K562 (cell line): ENCODE measurements around the gene GARIN1A. TPM values are rescaled to one million over a fixed set of nuclear protein-coding genes. Genes with fewer than 3 reads are reported as not detected.

Source experiments
- BRD9 ChIP-seq: fragments of 450-650 bp; IDR thresholded peaks from 2 replicates; pipeline ENCODE4 v1.6.1; 2018; ENCODE audit warnings: low read depth; ENCODE audit not compliant: partially characterized antibody
- CC2D1A ChIP-seq: fragments of 450-650 bp; IDR thresholded peaks from 2 replicates; pipeline ENCODE4 v1.6.1; 2017; ENCODE audit warnings: mild to moderate bottlenecking
- CHD4 ChIP-seq: fragments of 200-600 bp; sonication (generic); IDR thresholded peaks from 3 replicates; pipeline ENCODE4 v1.6.1; 2012; ENCODE audit warnings: low read depth, mild to moderate bottlenecking, mixed read lengths, low read length, inconsistent platforms; ENCODE audit not compliant: insufficient read depth, insufficient replicate concordance, poor library complexity, severe bottlenecking
- DNMT1 ChIP-seq: fragments of 450-650 bp; IDR thresholded peaks from 2 replicates; pipeline ENCODE4 v1.6.1; 2016; ENCODE audit warnings: antibody characterized with exemption, mild to moderate bottlenecking
- DPF2 ChIP-seq: fragments of 450-650 bp; IDR thresholded peaks from 2 replicates; pipeline ENCODE4 v1.6.1; 2016
- ELF1 ChIP-seq: fragments of 200-800 bp; sonication (Bioruptor generic); IDR thresholded peaks from 2 replicates; pipeline ENCODE4 v1.6.1; 2016; ENCODE audit warnings: missing genetic modification characterization, missing compliant biosample characterization
- HMGN3 ChIP-seq: IDR thresholded peaks from 2 replicates; pipeline ENCODE4 v1.6.1; 2011; ENCODE audit warnings: borderline replicate concordance, low read depth, mild to moderate bottlenecking, mixed read lengths, low read length; ENCODE audit not compliant: insufficient read length; ENCODE audit errors: extremely low read depth
- LCOR ChIP-seq: sonication (generic); formaldehyde crosslinking; IDR thresholded peaks from 2 replicates; pipeline ENCODE4 v1.8.0; 2022; ENCODE audit warnings: mild to moderate bottlenecking, missing genetic modification reagents
- MYC ChIP-seq, 2 experiments: fragments of 250-450 bp in 1 of 2; sonication (Bioruptor Pico) in 1 of 2; IDR thresholded peaks; 2 replicates each; pipeline versions ENCODE4 v1.5.1 to v1.6.1; 2012 to 2021; ENCODE audit warnings: low read depth in 2 of 2, borderline replicate concordance in 1 of 2, improper control_type of control experiment in 1 of 2, low read length in 1 of 2, mild to moderate bottlenecking in 1 of 2, moderate library complexity in 1 of 2
- MYNN ChIP-seq, 2 experiments: sonication (generic); formaldehyde crosslinking in 1 of 2; IDR thresholded peaks; 2 replicates each; pipeline versions ENCODE4 v1.5.0 to v1.6.1; 2016 to 2020; ENCODE audit warnings: antibody characterized with exemption in 1 of 2, missing genetic modification reagents in 1 of 2
- NFATC3 ChIP-seq: fragments of 450-650 bp; IDR thresholded peaks from 2 replicates; pipeline ENCODE4 v1.6.1; 2017; ENCODE audit warnings: mild to moderate bottlenecking
- NR4A1 ChIP-seq, 2 experiments: fragments of 250-450 bp in 1 of 2; fragments of 450-650 bp in 1 of 2; sonication (Bioruptor Pico) in 1 of 2; IDR thresholded peaks; 2 replicates each; pipeline versions ENCODE4 v1.4.0 to v1.6.1; 2016 to 2020; ENCODE audit warnings: mild to moderate bottlenecking in 2 of 2, missing compliant biosample characterization in 1 of 2, missing genetic modification characterization in 1 of 2, moderate library complexity in 1 of 2
- OTX1 ChIP-seq: fragments of 450-650 bp; formaldehyde crosslinking; IDR thresholded peaks from 2 replicates; pipeline ENCODE4 v1.4.0; 2022; ENCODE audit warnings: mild to moderate bottlenecking
- polyA plus RNA-seq, 8 experiments: library from polyadenylated mRNA; depleted of rRNA in 4 of 8; stranded (reverse) in 5 of 8; unstranded in 3 of 8; fragments of >200 nt; fragmentation: Nextera tagmentation in 2 of 8; fragmentation: Illumina TruSeq in 1 of 8; extraction: Ambion mirVana in 2 of 8; extraction: Trizol in 1 of 8; gene quantifications; 2 replicates each; pipeline versions ENCODE4 v1.2.1 to v1.2.3, GENCODE V29; 2011 to 2014; ENCODE audit warnings: inconsistent platforms in 1 of 8, missing spikeins in 1 of 8
- total RNA-seq, 7 experiments: library from RNA; depleted of rRNA in 6 of 7; stranded (reverse); fragments of >200 nt in 6 of 7; fragmentation: Illumina TruSeq in 2 of 7; extraction: Trizol in 2 of 7; gene quantifications; 2 replicates each; pipeline versions ENCODE4 v1.2.1 to v1.2.3, GENCODE V29; 2011 to 2021; ENCODE audit warnings: low replicate concordance in 1 of 7
- TF ChIP-seq, protein P1 (sequence below), 2 experiments: fragments of 450-650 bp; IDR thresholded peaks; 2 replicates each; pipeline ENCODE4 v1.6.1; 2018; ENCODE audit warnings: mild to moderate bottlenecking in 2 of 2, low read depth in 1 of 2; ENCODE audit not compliant: partially characterized antibody in 2 of 2
- TF ChIP-seq, protein P2 (sequence below): fragments of 450-650 bp; formaldehyde crosslinking; conservative IDR thresholded peaks from 2 replicates; pipeline ENCODE4 v1.4.0; 2022; ENCODE audit warnings: mild to moderate bottlenecking, missing genetic modification characterization
- TF ChIP-seq, protein P3 (sequence below): fragments of 250-450 bp; sonication (Bioruptor Pico); IDR thresholded peaks from 2 replicates; pipeline ENCODE4 v1.8.0; 2021; ENCODE audit warnings: moderate library complexity, mild to moderate bottlenecking, inconsistent platforms
- TF ChIP-seq, protein P4 (sequence below): fragments of 450-650 bp; IDR thresholded peaks from 2 replicates; pipeline ENCODE4 v1.7.1; 2018; ENCODE audit warnings: mild to moderate bottlenecking, low read depth; ENCODE audit not compliant: partially characterized antibody

Gene GARIN1A
- total and polyA plus RNA-seq, 9 of the 15 experiments (the other 6 are each of a cell fraction or from before 2014, with no cell fraction given), result 0.01 to 0.41 (median 0.04) TPM; not detected in 3

DNA sequence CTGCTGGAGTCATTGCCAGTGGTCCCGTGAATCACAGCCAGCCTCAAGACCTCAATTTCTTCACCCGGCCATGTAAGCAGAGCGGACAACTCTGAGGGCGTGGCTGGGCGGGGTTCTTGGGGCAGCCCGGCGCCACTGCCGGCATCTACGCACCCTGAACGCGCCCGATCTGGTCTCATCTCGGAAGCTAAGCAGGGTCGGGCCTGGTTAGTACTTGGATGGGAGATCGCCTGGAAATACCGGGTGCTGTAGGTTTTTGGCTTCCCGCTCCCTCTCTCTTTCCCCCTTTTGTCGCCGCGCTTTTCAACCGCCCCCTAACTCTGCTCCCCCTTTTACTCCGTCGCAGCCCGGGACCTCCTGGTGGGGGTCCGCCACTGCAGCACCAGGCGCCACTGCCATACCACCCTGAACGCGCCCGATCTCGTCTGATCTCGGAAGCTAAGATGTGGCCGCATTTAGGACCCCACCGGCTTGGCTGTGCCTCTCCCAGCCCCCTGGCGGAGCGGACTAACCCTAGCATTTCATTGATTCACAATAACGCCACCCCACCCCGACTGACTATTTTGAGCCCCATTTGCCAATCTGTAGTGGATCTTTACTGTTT, 25.3 kb downstream of the GARIN1A start (continued):
- TF ChIP-seq OTX1 (CRISPR knock-in tag), result peak; percentile 87
- TF ChIP-seq, protein P1, sequence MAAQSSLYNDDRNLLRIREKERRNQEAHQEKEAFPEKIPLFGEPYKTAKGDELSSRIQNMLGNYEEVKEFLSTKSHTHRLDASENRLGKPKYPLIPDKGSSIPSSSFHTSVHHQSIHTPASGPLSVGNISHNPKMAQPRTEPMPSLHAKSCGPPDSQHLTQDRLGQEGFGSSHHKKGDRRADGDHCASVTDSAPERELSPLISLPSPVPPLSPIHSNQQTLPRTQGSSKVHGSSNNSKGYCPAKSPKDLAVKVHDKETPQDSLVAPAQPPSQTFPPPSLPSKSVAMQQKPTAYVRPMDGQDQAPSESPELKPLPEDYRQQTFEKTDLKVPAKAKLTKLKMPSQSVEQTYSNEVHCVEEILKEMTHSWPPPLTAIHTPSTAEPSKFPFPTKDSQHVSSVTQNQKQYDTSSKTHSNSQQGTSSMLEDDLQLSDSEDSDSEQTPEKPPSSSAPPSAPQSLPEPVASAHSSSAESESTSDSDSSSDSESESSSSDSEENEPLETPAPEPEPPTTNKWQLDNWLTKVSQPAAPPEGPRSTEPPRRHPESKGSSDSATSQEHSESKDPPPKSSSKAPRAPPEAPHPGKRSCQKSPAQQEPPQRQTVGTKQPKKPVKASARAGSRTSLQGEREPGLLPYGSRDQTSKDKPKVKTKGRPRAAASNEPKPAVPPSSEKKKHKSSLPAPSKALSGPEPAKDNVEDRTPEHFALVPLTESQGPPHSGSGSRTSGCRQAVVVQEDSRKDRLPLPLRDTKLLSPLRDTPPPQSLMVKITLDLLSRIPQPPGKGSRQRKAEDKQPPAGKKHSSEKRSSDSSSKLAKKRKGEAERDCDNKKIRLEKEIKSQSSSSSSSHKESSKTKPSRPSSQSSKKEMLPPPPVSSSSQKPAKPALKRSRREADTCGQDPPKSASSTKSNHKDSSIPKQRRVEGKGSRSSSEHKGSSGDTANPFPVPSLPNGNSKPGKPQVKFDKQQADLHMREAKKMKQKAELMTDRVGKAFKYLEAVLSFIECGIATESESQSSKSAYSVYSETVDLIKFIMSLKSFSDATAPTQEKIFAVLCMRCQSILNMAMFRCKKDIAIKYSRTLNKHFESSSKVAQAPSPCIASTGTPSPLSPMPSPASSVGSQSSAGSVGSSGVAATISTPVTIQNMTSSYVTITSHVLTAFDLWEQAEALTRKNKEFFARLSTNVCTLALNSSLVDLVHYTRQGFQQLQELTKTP (IDR thresholded peaks at IDR 0.05; ENCODE audit: low read depth in 1 of 2, partially characterized antibody in 2 of 2), result peak; percentile 67 to 86
- TF ChIP-seq, protein P2, sequence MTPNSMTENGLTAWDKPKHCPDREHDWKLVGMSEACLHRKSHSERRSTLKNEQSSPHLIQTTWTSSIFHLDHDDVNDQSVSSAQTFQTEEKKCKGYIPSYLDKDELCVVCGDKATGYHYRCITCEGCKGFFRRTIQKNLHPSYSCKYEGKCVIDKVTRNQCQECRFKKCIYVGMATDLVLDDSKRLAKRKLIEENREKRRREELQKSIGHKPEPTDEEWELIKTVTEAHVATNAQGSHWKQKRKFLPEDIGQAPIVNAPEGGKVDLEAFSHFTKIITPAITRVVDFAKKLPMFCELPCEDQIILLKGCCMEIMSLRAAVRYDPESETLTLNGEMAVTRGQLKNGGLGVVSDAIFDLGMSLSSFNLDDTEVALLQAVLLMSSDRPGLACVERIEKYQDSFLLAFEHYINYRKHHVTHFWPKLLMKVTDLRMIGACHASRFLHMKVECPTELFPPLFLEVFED (CRISPR knock-in tag), result peak; percentile 81
- TF ChIP-seq DNMT1, result peak; percentile 57; the same call in 1 of the 2 replicates
- TF ChIP-seq MYC (IDR thresholded peaks at IDR 0.05; ENCODE audit: low read depth, low read length), result peak; percentile 55
- TF ChIP-seq MYC (CRISPR knock-in tag; IDR thresholded peaks at IDR 0.05; ENCODE audit: borderline replicate concordance, low read depth), result no peak
- TF ChIP-seq, protein P3, sequence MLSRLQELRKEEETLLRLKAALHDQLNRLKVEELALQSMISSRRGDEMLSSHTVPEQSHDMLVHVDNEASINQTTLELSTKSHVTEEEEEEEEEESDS, result no peak
- TF ChIP-seq BRD9, result peak; percentile 97
- peak; percentile 77; the same call in 1 of the 2 replicates for TF ChIP-seq LCOR (CRISPR knock-in tag)
- TF ChIP-seq CC2D1A, result peak; percentile 85
- peak; percentile 74 for TF ChIP-seq DPF2
- peak; percentile 37; the same call in 1 of the 2 replicates for TF ChIP-seq ELF1 (tag)
- no peak for TF ChIP-seq CHD4
- TF ChIP-seq HMGN3, result peak; percentile 61
- 0 out of 2 replicates have a peak, but pooled peaks have one; percentile 22 for TF ChIP-seq NFATC3
- TF ChIP-seq, protein P4, sequence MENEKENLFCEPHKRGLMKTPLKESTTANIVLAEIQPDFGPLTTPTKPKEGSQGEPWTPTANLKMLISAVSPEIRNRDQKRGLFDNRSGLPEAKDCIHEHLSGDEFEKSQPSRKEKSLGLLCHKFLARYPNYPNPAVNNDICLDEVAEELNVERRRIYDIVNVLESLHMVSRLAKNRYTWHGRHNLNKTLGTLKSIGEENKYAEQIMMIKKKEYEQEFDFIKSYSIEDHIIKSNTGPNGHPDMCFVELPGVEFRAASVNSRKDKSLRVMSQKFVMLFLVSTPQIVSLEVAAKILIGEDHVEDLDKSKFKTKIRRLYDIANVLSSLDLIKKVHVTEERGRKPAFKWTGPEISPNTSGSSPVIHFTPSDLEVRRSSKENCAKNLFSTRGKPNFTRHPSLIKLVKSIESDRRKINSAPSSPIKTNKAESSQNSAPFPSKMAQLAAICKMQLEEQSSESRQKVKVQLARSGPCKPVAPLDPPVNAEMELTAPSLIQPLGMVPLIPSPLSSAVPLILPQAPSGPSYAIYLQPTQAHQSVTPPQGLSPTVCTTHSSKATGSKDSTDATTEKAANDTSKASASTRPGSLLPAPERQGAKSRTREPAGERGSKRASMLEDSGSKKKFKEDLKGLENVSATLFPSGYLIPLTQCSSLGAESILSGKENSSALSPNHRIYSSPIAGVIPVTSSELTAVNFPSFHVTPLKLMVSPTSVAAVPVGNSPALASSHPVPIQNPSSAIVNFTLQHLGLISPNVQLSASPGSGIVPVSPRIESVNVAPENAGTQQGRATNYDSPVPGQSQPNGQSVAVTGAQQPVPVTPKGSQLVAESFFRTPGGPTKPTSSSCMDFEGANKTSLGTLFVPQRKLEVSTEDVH, result peak; percentile 62
- TF ChIP-seq MYNN (IDR thresholded peaks at IDR 0.05), result peak; percentile 61; the same call in 1 of the 2 replicates
- no peak for TF ChIP-seq MYNN (CRISPR knock-in tag; IDR thresholded peaks at IDR 0.05)
- no peak for TF ChIP-seq NR4A1 (CRISPR knock-in tag; IDR thresholded peaks at IDR 0.05)
- TF ChIP-seq NR4A1 (tag; IDR thresholded peaks at IDR 0.05), result peak; percentile 63; the same call in 1 of the 2 replicates
